Neural cell (in vitro differentiated cells): ENCODE results near the gene PDE7B. TPM values are rescaled to one million over a fixed set of nuclear protein-coding genes. Genes with fewer than 3 reads are reported as not detected.

Source experiments
- H2AFZ ChIP-seq: fragments of 200-600, 300-800 bp; sonication (generic), shearing (Covaris generic); 2 replicates; pipeline ENCODE4 v1.6.0; 2014; ENCODE audit warnings: low read depth, mild to moderate bottlenecking, antibody characterized with exemption, low read length, moderate library complexity
- H3F3A ChIP-seq: fragments of 200-600 bp; shearing (Covaris generic); 2 replicates; pipeline ENCODE4 v1.6.1; 2016; ENCODE audit warnings: mild to moderate bottlenecking, moderate library complexity, mixed read lengths, antibody characterized with exemption, low read length; ENCODE audit not compliant: insufficient read depth, poor library complexity, severe bottlenecking
- H3K27ac ChIP-seq: fragments of 200-600, 300-800 bp; sonication (generic), shearing (Covaris generic); 2 replicates; pipeline ENCODE4 v1.5.1; 2014; ENCODE audit warnings: mild to moderate bottlenecking, low read length, moderate library complexity
- H3K27me3 ChIP-seq: fragments of 300-800, 200-600 bp; sonication (generic), shearing (Covaris generic); 2 replicates; pipeline ENCODE4 v1.6.0; 2014; ENCODE audit warnings: mild to moderate bottlenecking, low read depth, low read length, moderate library complexity; ENCODE audit not compliant: insufficient read depth
- H3K36me3 ChIP-seq: fragments of 300-800, 200-600 bp; sonication (generic), shearing (Covaris generic); 2 replicates; pipeline ENCODE4 v1.5.1; 2014; ENCODE audit warnings: mild to moderate bottlenecking, antibody characterized with exemption, low read length, moderate library complexity; ENCODE audit not compliant: insufficient read depth
- H3K4me2 ChIP-seq: fragments of 300-800, 200-600 bp; sonication (generic), shearing (Covaris generic); 2 replicates; pipeline ENCODE4 v1.6.0; 2014; ENCODE audit warnings: mild to moderate bottlenecking, low read length
- H3K4me3 ChIP-seq: fragments of 300-800, 200-600 bp; sonication (generic), shearing (Covaris generic); 2 replicates; pipeline ENCODE4 v1.5.1; 2014; ENCODE audit warnings: mild to moderate bottlenecking, low read length, moderate library complexity
- H3K79me2 ChIP-seq: fragments of 200-600 bp; shearing (Covaris generic); replicated peaks from 2 replicates; pipeline ENCODE4 v1.6.0; 2014; ENCODE audit warnings: mild to moderate bottlenecking, low read length, moderate library complexity; ENCODE audit not compliant: insufficient read depth
- H3K9ac ChIP-seq: fragments of 300-800, 200-600 bp; sonication (generic), shearing (Covaris generic); 2 replicates; pipeline ENCODE4 v1.6.1; 2016; ENCODE audit warnings: mild to moderate bottlenecking, low read length, mixed read lengths
- H3K9me2 ChIP-seq: fragments of 200-600 bp; shearing (Covaris generic); 2 replicates; pipeline ENCODE4 v1.6.1; 2016; ENCODE audit warnings: mild to moderate bottlenecking, low read length, mixed read lengths; ENCODE audit not compliant: insufficient read depth
- H3K9me3 ChIP-seq: fragments of 200-600, 300-800 bp; sonication (generic), shearing (Covaris generic); 2 replicates; pipeline ENCODE4 v1.6.1; 2016; ENCODE audit warnings: mild to moderate bottlenecking, mixed run types, low read length, moderate library complexity, mixed read lengths
- H4K20me1 ChIP-seq: fragments of 200-600 bp; shearing (Covaris generic); 2 replicates; pipeline ENCODE4 v1.6.1; 2016; ENCODE audit warnings: mild to moderate bottlenecking, mixed run types; ENCODE audit not compliant: insufficient read depth
- EP300 ChIP-seq: fragments of 450-650 bp; conservative IDR thresholded peaks from 2 replicates; pipeline ENCODE4 v1.6.1; 2014; ENCODE audit warnings: antibody characterized with exemption, mild to moderate bottlenecking, moderate library complexity; ENCODE audit not compliant: poor library complexity, severe bottlenecking
- EZH2 ChIP-seq: fragments of 200-600, 300-800 bp; shearing (Covaris generic), sonication (generic); IDR thresholded peaks from 2 replicates; pipeline ENCODE4 v1.6.1; 2014; ENCODE audit warnings: antibody characterized with exemption, low read length, borderline replicate concordance, mild to moderate bottlenecking; ENCODE audit not compliant: insufficient read depth, poor library complexity, severe bottlenecking
- MXI1 ChIP-seq: fragments of 450-650 bp; conservative IDR thresholded peaks from 2 replicates; pipeline ENCODE4 v1.6.1; 2014; ENCODE audit warnings: antibody characterized with exemption, mild to moderate bottlenecking; ENCODE audit not compliant: poor library complexity, severe bottlenecking
- POLR2AphosphoS5 ChIP-seq: IDR thresholded peaks from 2 replicates; pipeline ENCODE4 v1.6.1; 2012
- RAD21 ChIP-seq: fragments of 450-650 bp; conservative IDR thresholded peaks from 2 replicates; pipeline ENCODE4 v1.6.1; 2014; ENCODE audit warnings: antibody characterized with exemption, mild to moderate bottlenecking, moderate library complexity
- SMC3 ChIP-seq: fragments of 450-650 bp; conservative IDR thresholded peaks from 2 replicates; pipeline ENCODE4 v1.6.1; 2014; ENCODE audit warnings: antibody characterized with exemption, mild to moderate bottlenecking, moderate library complexity; ENCODE audit not compliant: poor library complexity
- TAF1 ChIP-seq: IDR thresholded peaks from 2 replicates; pipeline ENCODE4 v1.6.1; 2012; ENCODE audit warnings: low read depth
- polyA plus RNA-seq: library from polyadenylated mRNA; depleted of rRNA; stranded (reverse); fragments of >200 nt; gene quantifications from 2 replicates; pipeline ENCODE4 v1.2.3, GENCODE V29; 2014
- TF ChIP-seq, protein P1 (sequence below): fragments of 450-650 bp; IDR thresholded peaks from 2 replicates; pipeline ENCODE4 v1.5.1; 2014; ENCODE audit warnings: antibody characterized with exemption, mild to moderate bottlenecking, moderate library complexity; ENCODE audit not compliant: poor library complexity, severe bottlenecking
- TF ChIP-seq, protein P2 (sequence below): IDR thresholded peaks from 2 replicates; pipeline ENCODE4 v1.6.1; 2012; ENCODE audit warnings: borderline replicate concordance

Gene PDE7B
- polyA plus RNA-seq, 1 donor from 2014 or later = 5.9 TPM

DNA sequence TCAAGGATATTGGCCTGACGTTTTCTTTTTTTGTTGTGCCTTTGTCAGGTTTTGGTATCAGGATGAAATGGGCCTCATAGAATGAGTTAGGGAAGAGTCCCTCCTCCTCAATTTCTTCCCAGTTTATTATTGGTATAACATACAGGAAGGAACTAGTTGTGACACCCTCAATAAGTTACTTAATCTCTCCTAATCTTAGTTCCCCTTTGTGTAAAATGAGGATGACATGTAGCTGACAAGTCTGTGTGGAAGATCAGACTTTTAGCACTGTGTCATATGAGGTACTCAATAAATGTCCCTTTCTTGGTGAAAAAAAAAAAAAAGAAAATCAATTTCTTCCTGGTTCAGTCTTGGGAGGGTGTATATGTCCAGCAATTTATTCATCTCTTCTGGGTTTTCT lies 155.8 kb downstream of the PDE7B start:
- TF ChIP-seq, protein P1, sequence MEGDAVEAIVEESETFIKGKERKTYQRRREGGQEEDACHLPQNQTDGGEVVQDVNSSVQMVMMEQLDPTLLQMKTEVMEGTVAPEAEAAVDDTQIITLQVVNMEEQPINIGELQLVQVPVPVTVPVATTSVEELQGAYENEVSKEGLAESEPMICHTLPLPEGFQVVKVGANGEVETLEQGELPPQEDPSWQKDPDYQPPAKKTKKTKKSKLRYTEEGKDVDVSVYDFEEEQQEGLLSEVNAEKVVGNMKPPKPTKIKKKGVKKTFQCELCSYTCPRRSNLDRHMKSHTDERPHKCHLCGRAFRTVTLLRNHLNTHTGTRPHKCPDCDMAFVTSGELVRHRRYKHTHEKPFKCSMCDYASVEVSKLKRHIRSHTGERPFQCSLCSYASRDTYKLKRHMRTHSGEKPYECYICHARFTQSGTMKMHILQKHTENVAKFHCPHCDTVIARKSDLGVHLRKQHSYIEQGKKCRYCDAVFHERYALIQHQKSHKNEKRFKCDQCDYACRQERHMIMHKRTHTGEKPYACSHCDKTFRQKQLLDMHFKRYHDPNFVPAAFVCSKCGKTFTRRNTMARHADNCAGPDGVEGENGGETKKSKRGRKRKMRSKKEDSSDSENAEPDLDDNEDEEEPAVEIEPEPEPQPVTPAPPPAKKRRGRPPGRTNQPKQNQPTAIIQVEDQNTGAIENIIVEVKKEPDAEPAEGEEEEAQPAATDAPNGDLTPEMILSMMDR = no peak
- TF ChIP-seq MXI1 (no peak), EZH2 (no peak), TAF1 (no peak), SMC3 (no peak), EP300 (no peak), POLR2AphosphoS5 (no peak)
- TF ChIP-seq, protein P2, sequence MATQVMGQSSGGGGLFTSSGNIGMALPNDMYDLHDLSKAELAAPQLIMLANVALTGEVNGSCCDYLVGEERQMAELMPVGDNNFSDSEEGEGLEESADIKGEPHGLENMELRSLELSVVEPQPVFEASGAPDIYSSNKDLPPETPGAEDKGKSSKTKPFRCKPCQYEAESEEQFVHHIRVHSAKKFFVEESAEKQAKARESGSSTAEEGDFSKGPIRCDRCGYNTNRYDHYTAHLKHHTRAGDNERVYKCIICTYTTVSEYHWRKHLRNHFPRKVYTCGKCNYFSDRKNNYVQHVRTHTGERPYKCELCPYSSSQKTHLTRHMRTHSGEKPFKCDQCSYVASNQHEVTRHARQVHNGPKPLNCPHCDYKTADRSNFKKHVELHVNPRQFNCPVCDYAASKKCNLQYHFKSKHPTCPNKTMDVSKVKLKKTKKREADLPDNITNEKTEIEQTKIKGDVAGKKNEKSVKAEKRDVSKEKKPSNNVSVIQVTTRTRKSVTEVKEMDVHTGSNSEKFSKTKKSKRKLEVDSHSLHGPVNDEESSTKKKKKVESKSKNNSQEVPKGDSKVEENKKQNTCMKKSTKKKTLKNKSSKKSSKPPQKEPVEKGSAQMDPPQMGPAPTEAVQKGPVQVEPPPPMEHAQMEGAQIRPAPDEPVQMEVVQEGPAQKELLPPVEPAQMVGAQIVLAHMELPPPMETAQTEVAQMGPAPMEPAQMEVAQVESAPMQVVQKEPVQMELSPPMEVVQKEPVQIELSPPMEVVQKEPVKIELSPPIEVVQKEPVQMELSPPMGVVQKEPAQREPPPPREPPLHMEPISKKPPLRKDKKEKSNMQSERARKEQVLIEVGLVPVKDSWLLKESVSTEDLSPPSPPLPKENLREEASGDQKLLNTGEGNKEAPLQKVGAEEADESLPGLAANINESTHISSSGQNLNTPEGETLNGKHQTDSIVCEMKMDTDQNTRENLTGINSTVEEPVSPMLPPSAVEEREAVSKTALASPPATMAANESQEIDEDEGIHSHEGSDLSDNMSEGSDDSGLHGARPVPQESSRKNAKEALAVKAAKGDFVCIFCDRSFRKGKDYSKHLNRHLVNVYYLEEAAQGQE = no peak
- Histone ChIP-seq H4K20me1 (no peaks in the 10 kb centered on the region), H3K9me3 (no peaks in the 10 kb centered on the region), H3F3A (no peaks in the 10 kb centered on the region), H3K9me2 (no peaks in the 10 kb centered on the region), H3K27ac (no peak overlapping the region), H3K4me3 (no peak overlapping the region), H3K9ac (no peak overlapping the region), H3K79me2 (no peaks in the 10 kb centered on the region), H2AFZ (no peak overlapping the region), H3K27me3 (no peaks in the 10 kb centered on the region), H3K4me2 (no peak overlapping the region), H3K36me3 (no peaks in the 10 kb centered on the region)

DNA sequence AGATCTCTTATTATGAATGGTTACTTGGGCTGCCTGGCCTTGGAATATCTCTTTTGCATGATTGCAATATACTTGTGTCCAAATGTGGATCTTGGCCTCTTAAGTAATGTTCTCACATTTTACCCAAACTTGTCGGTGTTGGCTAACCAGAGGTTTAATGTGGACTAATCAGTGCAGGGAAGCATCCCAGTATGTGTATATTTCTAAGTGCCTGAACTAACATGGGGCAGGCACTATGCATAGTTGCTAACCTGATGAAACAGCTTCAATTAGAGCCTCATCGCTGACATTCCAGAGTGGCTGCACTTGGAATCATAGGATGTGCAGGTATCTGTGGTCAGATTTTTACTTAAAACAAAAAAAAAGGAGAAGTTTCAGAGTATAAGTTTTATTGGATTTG lies 160.0 kb downstream of the PDE7B start:
- Histone ChIP-seq H3F3A (no peaks in the 10 kb centered on the region), H2AFZ (no peak overlapping the region), H3K79me2 (no peaks in the 10 kb centered on the region), H3K4me2 (no peak overlapping the region), H4K20me1 (no peaks in the 10 kb centered on the region), H3K36me3 (no peaks in the 10 kb centered on the region), H3K4me3 (no peak overlapping the region), H3K27ac (no peak overlapping the region), H3K27me3 (no peaks in the 10 kb centered on the region), H3K9me2 (no peaks in the 10 kb centered on the region), H3K9ac (no peak overlapping the region), H3K9me3 (no peaks in the 10 kb centered on the region)
- TF ChIP-seq EZH2 = no peak
- no peak for TF ChIP-seq SMC3
- TF ChIP-seq EP300 = no peak
- no peak for TF ChIP-seq MXI1
- TF ChIP-seq TAF1 = no peak
- TF ChIP-seq, protein P1 = no peak
- no peak for TF ChIP-seq RAD21
- TF ChIP-seq, protein P2 = no peak
- TF ChIP-seq POLR2AphosphoS5 = no peak
